GM18498 (cell line): ENCODE measurements around the gene HBZ.
"Not testable (repeated sequence)": the region's sequence is repeated elsewhere in the genome, so short reads cannot be mapped to it uniquely, and the experiment has no call there.

Experiments used
- ATAC-seq: cut with Tn5 transposase; IDR thresholded peaks from one replicate; pipeline ENCODE4 v1.9.1; 2021; ENCODE audit warnings: mild to moderate bottlenecking, moderate library complexity; ENCODE audit not compliant: unreplicated experiment

The HBZ gene

DNA sequence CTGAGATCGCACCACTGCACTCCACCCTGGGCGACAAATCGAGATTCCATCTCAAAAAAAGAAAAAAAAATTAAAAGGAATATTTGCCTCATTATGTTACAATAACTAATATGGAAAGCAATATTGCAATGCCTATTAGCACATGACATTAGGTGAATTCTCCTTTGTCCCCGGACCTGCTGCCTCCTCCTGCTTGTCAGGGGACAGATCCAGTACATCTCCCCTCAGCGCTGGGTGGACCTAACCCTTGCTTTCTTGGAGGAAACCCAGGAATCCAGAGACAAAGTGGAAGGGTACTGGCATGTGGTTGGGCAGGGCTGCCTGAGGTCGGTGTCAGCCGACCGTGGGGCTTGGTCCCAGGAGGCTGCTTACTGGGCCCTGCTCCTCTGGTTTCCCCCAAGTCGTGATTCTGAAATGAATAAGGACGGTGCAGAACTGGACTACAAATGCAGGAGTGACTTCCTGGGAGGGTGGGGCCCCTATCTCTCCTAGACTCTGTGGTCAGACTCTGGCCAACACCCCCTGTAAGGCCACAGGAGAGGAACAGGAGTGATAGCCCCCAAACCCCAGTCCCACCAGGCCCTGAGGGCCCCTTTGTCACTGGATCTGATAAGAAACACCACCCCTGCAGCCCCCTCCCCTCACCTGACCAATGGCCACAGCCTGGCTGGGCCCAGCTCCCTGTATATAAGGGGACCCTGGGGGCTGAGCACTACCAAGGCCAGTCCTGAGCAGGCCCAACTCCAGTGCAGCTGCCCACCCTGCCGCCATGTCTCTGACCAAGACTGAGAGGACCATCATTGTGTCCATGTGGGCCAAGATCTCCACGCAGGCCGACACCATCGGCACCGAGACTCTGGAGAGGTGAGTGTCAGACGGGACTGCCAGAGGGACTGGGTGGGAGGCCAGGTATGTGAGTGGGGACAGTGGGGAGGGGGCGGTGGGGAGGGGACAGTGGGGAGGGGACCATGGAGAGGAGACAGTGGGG is at the start of gene HBZ:
TSS of gene HBZ (plus strand) at position 504 of the 988 bp plus-strand sequence. CDS start at position 770, 266 bp downstream.
- ATAC-seq, result no peak

DNA sequence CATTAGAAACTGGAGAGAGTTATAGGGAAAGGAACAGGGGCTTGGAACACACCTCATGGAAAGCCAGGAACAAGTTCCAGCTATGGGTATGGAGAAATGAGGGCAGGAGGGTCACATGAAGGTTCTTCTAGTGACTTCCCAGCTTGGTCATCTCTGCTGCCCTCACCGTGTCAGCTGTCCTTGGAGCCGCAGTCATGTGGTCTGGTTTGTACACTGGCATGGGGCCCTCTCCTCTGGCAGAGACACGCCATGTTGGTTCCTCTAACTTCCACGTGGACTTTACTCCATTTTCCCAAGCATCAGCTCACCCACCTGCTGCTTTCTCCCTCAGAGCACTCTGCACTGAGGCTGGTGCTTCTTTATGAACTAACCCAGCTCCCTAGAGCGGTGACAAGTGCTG is 48.1 kb upstream of the HBZ start:
- ATAC-seq, result no peak

DNA sequence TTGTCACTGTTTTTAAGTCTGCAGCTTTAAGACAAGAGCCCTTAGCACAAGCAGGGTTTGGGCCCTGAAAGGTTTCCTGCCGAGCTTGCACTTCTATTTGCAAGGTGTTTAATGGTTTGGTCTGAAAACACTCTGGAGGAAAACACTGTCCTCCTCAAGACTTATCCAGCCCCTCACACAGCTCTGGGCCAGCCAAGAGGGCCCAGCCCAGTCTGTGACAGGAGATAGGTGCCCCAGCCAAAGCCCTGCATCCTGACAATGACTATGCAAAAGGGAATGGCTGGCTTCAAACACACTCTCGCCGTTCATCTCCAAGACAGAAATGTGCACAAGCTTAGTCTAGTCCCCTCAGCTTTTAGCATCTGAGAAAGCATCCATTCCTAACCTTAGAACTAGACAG is 47.5 kb upstream of the HBZ start:
- ATAC-seq, result no peak

DNA sequence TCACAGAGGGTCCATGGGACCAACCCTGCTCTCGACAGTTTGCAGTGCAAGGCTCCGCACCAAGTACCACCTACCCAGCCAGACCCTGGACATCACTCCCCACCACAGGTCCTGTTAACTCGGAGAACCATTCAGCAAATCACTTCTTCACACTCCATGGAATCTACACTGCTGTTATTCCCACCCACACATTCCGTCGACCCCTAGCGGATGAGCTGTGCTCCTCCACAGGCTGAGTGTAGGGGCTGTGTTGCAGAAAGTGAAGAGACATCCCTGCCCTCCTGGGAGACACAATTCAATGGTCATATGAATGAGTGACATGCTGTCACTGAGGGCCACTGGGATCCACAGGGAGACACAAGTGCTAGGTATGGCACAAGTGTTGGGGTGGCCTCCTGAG is 46.9 kb upstream of the HBZ start:
- ATAC-seq, result no peak

DNA sequence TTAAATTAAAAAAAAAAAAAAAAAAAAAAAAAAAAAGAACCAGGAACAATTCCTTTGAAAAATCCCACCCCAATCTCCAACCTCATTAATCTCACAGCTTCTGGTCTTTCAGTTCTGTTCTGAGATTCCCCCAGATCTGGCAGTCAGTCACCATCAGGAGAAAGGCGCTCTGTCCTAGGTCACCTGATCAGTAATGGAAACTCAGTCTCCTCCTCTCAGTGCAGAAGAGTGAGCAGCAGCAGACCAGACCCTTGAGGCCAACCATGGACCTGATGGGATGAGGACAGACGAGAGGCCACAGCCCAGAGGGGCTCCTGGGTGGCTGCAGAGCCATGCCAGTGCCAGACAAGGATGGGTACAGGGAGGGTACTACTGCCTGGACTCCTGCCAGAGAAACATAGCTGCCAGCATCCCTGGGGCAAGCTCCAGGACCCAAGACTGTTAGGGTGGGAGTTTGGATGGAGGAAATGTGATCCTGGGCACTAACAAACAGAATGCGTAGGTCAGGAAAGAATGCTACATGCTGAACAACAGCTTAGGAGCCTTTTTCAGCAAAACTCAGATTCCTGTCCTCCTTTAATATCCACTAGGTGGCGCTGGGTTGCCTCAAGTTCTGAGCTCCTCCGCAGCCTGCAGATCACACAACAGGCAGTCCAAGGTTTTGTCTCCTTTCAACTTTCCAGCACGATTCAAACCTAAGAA is 45.7 kb upstream of the HBZ start:
- no peak for ATAC-seq

DNA sequence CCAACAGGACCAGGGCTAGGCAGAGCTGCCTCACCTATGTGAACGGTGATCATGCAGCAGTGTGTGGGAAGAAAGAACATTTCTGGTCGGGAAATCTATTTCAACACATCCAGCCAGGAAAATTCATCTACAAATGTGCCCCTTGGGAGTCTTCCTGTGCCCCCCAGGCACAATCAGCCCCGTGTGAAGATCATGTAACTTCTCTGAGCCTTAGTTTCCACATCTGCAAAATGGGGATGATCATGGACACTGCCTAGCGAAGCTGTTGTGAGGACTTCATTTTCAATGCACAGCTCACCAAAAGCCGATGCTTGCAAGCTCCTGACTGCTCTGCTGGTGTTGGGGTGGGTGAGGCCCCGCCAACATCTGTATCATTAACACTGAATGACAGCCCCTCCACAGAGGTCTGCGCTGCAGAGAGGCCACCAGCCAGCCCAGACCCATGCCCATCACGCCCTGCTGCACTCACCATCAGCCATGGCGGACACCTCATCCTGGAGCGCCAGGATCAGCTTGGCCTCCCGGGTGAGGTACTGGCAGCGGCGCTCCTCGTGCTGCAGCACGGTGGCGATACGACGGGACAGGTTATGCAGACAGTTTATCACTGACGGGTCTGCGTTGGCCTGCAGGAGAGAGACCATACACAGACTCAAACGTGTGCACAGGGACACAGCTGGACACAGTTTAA is 40.1 kb upstream of the HBZ start:
- ATAC-seq, result no peak

DNA sequence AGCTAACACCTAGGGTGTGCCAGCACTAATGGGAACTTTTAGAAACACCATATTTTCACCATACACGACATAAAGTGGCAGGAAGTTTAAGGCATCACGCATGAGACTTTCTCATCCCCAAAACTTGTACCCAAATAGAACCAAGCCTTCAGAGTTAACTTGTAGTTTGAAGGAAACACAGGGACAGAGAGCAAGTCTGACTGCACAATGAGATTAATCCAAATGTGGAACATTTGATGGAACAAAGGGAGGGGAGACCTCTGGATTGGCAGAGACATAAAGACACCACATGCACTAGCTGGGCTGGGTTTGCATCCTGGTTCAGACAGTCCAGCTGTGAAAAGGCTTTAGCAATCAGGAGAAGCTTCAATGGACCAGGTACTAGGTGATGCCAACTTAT is 38.1 kb upstream of the HBZ start:
- ATAC-seq, result no peak

DNA sequence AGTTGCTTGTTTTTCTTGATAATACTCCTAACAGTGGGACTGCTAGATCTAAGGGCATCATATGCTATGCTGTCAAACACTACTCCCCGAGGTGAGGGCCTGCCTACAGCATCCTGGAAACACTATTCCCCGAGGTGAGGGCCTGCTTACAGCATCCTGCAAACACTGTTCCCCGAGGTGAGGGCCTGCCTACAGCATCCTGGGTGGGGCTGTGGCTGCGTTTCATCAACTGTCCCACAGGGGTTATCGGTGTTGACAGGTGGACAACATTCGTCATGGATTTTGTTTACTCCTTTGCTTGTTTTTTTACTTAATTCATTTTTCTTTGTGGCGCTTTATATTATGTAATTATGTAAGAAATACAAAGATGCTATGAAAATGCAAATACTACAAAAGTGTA is 36.4 kb upstream of the HBZ start:
- ATAC-seq, result no peak

DNA sequence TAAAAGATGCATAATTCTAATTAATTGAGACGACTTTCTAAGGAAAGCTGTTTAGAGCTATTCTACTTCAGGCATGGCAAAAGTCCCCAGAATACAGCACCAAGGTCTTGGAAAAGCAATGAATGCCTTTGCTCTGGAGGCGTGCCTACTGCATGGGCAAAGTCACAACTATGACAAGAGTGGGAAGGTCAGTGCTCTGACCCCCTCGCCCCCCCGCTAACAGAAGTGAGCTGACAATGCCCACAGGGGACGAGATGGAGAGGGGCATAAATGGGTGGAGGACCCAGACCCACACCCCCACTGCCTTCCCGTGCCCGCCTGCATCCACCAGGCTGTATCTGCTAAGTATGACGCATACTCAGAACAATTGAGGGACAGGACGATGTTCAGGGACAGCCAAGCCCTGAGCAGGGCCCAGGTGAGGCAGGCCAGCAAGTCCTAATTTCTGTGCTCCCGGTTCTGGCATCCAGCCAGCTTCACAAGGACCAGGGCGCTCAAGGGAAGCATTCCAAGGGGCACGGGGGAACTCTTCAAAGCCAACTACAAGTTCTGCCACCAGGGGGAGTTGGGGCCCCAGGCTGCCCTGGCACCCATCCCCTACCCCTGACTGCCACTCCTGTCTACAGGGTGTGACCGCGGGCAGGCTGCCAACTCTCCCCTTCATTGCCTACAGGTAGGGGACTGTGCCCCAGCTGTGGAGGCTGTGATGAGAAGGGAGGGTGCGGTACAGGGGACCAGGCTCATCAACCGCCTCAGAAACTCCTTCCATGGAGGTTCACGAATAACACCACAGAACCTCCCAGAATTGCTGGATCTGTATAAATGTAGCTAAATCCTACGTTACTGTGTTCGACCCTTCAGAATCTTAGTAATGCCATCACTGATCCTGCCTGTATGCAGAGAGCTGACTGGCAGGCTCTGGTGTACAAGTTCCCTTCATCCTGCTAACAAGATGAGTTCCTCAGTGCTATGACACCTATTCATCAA is 34.8 kb upstream of the HBZ start:
- no peak for ATAC-seq

DNA sequence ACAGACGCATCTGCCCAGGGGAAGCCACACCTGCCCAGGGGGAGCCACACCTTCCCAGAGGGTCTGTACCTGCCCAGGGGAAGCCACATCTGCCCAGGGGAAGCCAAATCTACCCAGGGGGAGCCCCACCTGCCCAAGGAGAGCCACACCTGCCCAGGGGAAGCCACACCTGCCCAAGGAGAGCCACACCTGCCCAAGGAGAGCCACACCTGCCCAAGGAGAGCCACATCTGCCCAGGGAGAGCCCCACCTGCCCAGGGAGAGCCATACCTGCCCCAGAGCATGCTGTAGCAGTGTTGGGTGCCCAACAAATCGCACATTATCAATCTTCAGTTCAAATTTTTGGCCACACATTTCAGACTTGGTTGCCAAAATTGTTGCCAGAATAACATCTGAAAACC is 33.6 kb upstream of the HBZ start:
- ATAC-seq, result no peak

DNA sequence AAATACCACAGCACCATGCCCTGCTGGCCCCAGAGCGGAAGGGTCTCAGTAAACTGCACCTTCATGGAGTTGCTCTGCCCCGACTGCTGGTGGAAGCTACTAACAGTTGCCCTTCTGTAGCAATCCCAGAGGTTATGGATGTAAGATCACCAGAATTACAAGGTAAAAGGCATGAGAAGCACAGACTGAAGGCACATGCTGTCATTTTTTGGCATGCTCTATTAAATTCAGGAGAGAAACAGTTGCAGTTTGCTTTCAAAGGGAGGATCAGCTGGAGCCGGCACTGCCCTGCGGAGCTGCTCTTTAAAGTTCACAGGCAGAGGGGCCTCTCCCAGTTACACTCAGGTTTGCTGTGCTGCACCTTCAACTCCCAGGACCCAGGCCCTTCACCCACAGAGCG is 33.1 kb upstream of the HBZ start:
- ATAC-seq, result no peak

DNA sequence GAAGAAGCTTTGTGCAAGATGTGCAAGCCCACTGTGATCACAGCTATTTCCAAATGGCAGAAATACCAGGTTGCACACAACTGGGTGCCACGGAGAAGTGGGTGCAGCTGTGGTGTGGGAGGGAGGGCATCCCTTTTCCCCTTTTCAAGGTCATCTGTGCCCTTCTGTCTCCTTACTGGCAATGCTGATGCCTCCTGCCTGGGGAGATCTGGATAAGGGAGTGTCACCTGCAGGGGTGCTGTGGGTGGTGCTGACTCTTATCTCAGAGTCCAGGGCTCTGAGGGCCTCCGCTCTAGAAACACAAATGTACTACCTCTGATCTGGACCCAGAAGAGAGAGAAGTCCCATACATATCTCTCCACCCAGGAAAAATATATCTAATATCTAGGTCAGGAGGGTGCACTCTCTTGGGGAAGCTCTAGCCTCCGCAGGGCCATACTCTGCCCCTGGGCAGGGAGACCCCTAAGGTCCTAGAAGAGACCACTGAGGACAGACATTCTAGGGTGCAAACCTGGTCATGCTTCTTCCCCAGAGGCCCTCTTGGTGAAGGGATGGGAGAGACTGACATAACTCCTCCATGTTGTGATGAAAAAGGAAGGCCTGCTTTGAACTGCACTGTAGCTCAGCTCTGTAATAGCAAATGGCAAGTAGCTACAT is 32.5 kb upstream of the HBZ start:
- no peak for ATAC-seq

DNA sequence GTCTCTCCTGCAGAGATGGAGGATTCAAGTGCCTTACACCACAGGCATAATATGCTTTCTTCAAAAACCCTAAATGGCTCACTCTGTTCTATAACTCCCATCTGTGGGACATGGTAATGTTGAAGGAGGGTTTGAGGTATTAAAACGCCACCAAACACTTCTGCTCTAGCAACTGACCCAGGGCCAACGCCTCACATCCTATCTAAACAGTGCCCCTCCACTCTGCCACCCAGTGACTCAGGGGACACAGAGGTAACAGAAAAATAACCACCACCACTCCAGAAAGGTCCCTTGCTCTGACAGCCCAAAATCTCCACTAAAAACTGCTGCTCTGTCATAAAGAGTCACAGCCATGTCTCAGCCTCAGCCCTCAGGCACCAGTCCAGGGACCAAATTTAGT is 31.7 kb upstream of the HBZ start:
- ATAC-seq, result no peak

DNA sequence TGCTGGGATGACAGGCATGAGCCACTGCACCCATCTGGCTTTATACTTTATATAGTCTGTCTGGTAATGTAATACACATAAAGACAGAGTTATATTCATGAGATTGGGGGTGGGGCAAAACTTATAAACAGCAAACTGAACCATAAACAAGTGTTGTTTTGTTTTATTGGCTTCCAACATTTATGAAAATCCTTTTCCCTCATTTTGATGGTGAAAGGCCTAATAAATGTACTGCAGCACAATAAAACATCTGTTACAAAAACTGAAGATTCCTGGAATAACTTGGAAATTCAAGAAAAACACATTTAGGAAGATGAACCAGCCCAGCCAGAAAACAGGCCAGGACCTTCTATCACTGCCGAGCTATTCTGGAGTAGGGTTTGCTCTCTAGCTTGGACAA is 30.1 kb upstream of the HBZ start:
- no peak for ATAC-seq

DNA sequence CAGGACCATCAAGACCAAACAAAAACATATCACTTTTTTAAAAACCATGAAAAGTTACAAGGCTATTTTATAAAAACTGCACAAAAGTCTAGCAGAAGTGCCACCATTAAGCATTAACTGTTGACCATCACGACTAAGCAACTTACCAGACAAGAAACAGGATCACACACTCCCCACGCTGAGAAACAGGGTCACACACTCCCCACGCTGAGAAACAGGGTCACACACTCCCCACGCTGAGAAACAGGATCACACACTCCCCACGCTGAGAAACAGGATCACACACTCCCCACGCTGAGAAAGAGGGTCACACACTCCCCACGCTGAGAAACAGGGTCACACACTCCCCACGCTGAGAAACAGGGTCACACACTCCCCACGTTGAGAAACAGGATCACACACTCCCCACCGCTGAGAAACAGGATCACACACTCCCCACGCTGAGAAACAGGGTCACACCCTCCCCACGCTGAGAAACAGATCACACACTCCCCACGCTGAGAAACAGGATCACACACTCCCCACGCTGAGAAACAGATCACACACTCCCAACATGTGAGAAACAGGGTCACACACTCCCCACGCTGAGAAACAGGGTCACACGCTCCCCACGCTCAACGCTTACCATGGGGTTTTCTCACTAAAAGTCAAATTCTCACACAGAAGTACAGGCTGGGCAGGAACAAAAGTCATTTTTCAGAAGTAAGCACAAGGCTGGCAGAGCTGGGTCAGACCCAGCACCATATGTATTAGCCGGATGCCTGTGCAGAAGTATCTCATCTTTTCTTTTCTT is 28.7 kb upstream of the HBZ start:
- ATAC-seq, result not testable (repeated sequence)

DNA sequence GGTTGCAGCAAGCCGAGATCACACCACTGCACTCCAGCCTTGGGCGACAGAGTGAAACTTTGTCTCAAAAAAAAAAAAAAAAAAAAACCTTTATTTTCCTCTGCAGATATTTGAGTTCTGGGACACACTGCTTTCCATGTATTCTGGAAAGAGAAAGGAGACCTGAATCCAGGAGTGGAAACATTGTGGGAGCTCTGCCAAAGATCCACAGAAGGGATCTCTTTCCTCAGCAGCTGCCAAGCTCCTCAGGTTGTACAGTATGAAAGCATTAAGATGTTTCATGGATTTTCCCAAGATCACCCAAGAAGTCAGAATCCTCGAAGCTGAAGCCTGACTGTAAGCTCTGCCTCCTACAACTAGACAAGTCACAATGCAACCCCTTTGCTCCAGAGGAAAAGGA is 27.4 kb upstream of the HBZ start:
- no peak for ATAC-seq

DNA sequence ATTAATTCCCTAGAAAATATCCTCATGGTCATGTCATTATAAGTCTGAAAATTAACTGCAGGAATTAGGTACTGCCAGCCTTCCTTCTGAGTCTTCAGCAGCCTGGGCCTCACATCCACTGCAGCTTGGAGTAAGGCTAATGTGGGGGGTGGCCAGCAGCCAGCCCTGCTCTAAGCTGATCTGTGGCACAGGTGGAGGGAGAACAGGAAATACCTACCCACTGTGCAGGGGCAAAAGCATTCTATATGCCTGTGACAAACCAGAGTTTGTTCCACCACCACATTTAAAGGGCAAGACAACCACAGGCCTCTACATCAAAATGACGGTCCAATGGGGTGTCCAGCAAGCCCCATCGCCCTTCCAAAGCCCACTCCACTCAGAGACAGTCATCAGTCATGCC is 23.4 kb upstream of the HBZ start:
- ATAC-seq, result no peak

DNA sequence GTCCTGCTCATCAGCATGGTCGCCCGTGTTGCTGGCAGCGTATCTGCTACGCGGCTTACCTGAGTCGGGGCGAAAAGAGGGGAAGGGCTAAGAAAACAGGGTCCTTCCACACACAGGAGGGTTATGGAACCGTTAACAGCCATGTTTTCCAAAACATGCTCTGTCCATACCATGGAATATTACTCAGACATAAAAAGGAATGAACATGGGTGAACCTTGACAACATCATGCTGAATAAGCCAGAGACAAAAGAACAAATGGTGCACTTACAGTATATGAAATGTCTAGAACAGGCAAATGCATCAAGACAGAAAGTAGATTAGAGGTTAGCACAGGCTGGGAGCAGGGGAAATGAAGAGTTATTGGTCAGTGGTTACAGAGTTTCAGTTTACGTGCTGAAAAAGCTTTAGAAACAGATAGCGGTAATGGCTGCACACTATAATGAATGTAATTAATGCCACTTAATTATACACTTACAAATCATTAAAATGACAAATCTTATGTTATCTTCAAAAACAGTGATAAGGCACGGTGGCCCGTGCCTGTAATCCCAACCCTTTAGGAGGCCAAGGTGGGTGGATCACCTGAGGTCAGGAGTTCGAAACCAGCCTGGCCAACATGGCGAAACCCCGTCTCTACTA is 21.8 kb upstream of the HBZ start:
- ATAC-seq, result no peak

DNA sequence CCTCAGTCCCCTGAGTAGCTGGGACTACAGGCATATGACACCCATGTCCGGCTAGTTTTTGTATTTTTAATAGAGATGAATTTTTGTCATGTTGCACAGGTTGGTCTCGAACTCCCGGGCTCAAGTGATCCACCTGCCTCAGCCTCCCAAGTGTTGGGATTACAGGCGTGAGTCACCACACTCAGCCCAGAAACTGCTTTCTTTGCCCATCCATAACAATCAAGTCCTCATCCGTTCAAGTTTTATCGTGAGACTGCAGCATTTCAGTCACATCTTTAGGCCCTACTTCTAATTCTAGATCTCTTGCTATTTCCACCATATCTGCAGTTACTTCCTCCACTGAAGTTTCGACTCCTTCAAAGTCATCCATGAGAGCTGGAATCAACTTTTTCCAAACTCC is 20.3 kb upstream of the HBZ start:
- no peak for ATAC-seq
